ENCODE measurements around the gene NR6A1.
"Not testable (repeated sequence)": the region's sequence is repeated elsewhere in the genome, so short reads cannot be mapped to it uniquely, and the experiment has no call there.

NR6A1 gene

DNA sequence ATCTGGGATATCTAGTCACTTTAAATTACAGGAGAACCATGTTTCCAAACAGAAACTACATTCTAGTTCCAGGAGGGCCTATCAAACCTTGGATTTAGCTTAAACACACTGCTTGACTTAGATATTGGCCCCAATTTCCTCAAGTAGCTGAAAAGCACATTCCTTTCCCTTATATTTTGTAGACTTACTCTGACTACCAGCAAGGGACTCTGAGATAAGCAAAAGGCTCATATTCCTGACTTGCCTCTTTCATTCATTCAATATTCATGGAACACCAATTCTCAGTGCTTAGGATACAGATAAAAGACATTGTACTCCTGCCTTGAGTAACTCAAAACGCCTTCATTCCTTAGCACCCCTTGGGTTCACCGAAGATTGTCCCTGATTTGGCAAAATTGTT is 11.8 kb downstream of the NR6A1 start:
- no peak for DNase-seq (ENCODE audit: low read depth)

- DNase-seq (ENCODE audit: low read depth), result no peak
Observed at GRCh38 chr9:124758691-124759090, 12.4 kb downstream of the NR6A1 start.

DNA sequence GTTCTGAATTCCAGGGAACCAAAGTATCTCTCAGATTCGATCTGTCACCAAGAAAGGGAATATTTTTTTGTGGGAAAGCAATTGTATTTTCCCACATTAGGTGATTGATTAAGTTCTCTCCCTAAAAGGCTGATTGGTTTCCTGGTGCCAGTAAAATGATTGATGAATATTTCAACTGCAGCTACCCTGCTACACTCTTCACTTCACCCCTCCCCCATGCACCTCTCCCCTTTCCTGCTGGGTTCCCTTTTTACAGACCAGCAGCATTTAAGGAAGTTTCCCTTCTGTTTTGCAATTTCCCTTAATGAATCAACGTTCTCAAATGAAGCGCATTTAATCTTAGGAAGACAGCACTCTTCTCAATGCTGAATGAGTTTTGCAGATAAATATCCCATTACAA is 13.1 kb downstream of the NR6A1 start:
- no peak for DNase-seq (ENCODE audit: low read depth)

DNA sequence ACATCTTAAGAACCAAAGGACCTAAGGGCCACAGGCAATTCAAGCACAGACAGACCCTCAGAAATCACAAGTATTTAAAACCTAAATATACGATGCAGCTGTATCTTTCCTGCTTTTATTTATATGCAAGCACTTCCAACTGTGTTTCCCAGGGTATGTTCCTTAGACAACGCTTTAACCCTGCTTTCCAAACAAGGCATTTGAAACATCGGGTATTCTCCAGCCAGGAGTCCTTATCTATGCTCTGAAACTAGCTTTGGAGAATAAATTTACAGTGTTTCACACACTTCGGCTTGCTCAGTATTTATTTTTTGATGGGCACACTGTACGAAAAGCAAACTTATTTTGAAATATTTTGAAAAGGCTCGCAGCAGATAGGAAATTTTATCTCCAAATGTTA is 13.5 kb downstream of the NR6A1 start:
- no peak for DNase-seq (ENCODE audit: low read depth)

DNA sequence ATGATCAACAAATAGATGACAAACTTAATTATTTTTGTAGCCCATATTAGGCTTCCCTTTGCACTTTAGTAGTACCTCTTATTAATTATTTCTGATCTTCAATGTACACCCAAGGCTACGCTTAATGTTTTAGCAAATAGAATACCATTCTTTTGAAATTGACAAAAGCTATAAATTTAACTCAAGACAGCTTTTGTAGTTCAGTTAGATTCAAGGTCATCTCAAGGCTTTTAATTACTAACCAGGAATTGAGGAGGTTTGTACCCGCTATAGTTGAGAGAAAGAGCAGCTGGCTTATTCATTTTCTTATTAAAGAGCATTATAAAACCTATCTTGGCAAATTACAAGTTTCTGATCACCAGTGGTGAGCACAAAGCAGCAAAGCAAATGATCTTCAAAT is 15.1 kb downstream of the NR6A1 start:
- no peak for DNase-seq (ENCODE audit: low read depth)

DNA sequence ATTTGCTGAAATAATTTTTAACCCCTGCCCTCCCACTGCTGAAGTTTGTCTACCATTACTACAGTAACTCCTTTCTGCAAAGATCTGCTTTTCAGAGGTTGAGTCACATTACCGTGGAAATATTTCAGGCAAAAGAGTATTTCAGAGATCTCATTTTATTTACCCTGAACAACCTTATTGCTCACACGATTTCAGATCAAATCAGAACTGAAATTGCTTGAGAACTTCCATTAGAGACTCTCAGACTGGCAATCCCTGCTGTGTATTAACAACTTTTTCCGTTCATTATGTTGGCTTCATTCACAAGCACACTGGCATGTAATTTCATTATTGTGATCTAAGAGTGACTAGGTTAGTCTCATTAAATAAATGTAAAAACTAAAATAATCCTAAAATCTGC is 16.1 kb downstream of the NR6A1 start:
- no peak for DNase-seq (ENCODE audit: low read depth)

GRCh38 chr9:124754289-124754688 is 16.8 kb downstream of the NR6A1 start:
- no peak for DNase-seq (ENCODE audit: low read depth)

DNA sequence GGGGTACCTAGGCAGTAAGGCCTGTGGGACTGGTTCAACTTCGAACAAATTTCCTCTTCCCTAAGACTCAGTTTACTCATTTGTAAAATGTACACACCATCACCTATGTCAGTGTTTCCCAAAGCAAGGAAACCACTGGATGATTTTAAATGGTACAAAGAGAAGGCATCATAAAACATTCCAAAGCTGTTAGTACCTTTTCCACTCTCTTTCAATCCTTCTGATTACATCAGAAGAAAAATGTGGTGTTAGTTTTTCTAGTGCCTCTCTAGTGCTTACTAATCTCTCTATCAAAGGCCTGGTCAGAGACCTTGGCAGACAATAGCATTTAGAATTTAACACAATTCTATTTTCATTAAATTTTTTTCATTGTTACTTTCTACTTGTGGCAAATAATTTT is 18.1 kb downstream of the NR6A1 start:
- no peak for DNase-seq (ENCODE audit: low read depth)

- no peak for DNase-seq (ENCODE audit: low read depth)
Observed at GRCh38 chr9:124749781-124750180, 21.3 kb downstream of the NR6A1 start.

GRCh38 chr9:124749284-124749683 is 21.8 kb downstream of the NR6A1 start:
- no peak for DNase-seq (ENCODE audit: low read depth)

- DNase-seq (ENCODE audit: low read depth), result no peak
Observed at GRCh38 chr9:124747065-124747464, 24.0 kb downstream of the NR6A1 start.

- no peak for DNase-seq (ENCODE audit: low read depth)
Observed at GRCh38 chr9:124743686-124744348, 27.3 kb downstream of the NR6A1 start.

DNA sequence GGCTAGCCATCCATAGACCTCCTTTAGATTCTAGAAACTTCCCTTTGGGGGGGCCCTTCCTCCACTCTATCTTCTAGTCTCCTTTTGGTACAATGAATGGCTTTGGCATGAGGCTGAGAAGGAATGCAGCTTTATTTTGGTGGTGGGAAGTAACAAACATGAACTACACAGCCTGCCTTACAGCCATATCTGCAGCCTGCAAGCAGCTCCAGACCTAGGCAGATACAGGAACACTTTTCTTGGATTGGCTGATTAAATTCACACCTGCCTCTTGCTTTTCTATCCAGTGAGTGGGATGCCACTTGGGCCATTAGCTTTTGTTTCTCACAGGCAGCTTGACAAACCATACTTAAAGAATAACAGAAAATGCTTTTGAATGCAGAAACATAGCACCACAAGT is 28.2 kb downstream of the NR6A1 start:
- DNase-seq (ENCODE audit: low read depth), result no peak

DNA sequence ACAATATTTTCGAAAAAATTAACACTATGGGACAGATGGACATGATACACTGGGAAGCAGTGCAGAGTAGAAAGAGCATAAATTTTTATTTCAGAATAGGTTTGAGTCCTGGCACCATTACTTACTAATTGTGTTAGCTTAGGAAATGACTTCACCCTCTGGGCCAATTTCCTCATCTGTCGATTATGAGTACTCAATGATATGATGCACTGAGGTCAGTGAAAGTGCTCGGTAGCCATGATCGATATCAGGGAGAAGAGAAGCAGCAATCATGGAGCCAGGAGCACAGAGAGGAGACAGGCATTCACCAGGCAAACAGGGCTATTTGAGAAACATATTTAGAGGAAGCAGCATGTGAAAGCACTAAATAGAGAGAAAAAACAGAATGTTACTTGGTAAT is 29.4 kb downstream of the NR6A1 start:
- no peak for DNase-seq (ENCODE audit: low read depth)

DNA sequence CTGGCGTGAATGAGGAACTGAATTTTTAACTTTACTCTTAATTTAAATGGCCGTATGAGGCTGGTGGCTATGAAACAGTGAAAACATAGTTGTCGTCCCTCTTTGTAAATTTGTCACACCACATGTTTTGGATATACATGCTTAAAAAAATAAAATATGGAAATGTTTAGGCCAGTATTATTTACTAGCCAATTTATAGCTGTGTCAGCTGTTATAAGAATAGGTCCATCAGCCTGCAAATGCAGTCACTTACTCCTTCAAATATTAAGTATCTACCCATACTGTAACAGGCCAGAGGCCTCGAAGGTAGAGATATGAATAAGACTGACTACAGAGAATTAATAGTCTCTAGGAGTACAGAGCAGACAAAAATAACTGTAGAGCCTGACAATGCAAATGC is 30.0 kb downstream of the NR6A1 start:
- no peak for DNase-seq (ENCODE audit: low read depth)

- no peak for DNase-seq (ENCODE audit: low read depth)
Observed at GRCh38 chr9:124739360-124739759, 31.8 kb downstream of the NR6A1 start.

DNA sequence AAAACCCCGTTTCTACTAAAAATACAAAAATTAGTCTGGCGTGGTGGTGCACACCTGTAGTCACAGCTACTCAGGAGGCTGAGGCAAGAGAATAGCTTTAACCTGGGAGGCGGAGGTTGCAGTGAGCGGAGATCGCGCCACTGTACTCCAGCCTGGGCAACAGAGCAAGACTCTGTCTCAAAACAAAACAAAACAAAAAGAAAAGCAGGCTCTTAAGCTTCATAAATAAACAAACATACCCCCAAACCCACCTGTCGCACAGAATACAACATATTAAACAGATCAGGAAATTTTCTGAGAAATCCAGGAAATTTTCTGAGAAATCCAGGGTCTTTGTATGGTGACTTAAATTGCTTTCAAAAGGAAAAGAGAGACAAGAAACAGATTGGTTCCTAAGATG is 33.0 kb downstream of the NR6A1 start:
- DNase-seq (ENCODE audit: low read depth), result not testable (repeated sequence)

GRCh38 chr9:124735121-124735520 is 36.0 kb downstream of the NR6A1 start:
- no peak for DNase-seq (ENCODE audit: low read depth)

DNA sequence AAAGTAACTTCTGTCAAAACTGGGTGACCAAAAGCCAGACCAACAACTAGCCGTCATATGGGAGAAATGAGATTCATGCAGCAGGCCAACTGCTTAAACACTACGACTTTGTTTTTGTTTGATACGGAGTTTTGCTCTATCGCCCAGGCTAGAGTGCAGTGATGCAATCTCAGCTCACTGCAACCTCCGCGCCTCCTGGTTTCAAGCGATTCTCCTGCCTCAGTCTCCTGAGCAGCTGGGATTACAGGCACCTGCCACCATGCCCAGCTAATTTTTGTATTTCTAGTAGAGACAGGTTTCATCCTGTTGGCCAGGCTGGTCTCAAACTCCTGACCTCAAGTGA is 36.4 kb downstream of the NR6A1 start:
- not testable (repeated sequence) for DNase-seq (ENCODE audit: low read depth)

GRCh38 chr9:124733964-124734740 is 37.0 kb downstream of the NR6A1 start:
- DNase-seq (ENCODE audit: low read depth), result no peak

GRCh38 chr9:124730772-124731171 is 40.3 kb downstream of the NR6A1 start:
- no peak for DNase-seq (ENCODE audit: low read depth)

DNA sequence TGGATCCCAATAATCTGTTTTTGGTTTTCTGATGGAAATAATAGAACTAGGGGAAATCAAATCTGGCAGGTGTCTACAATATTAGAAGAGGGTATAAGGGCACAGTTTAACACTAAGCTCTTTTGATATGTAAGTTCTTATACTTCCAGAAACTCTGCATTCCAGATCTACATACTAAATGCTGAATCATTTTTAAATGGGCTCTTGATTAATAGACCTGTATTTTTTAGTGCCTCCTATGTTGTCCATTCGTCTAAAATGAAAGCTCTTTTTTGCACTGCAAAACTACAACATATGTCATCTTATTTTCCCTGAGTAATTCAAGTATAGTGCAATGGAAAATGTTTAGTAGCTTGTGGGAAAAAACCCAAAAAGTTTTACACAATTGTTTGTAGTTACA is 44.2 kb downstream of the NR6A1 start:
- DNase-seq (ENCODE audit: low read depth), result no peak

- no peak for DNase-seq (ENCODE audit: low read depth)
Observed at GRCh38 chr9:124725068-124725452, 46.1 kb downstream of the NR6A1 start.

Measured in stimulated activated CD8-positive, alpha-beta memory T cell treated with anti-CD3 and anti-CD28 coated beads, Interleukin-15, amount 100 ng/mL, for 24 hours (primary cell).